ENCODE results near the gene LEMD1.
"Not testable (repeated sequence)": the region's sequence is repeated elsewhere in the genome, so short reads cannot be mapped to it uniquely, and the experiment has no call there.

LEMD1 gene

DNA sequence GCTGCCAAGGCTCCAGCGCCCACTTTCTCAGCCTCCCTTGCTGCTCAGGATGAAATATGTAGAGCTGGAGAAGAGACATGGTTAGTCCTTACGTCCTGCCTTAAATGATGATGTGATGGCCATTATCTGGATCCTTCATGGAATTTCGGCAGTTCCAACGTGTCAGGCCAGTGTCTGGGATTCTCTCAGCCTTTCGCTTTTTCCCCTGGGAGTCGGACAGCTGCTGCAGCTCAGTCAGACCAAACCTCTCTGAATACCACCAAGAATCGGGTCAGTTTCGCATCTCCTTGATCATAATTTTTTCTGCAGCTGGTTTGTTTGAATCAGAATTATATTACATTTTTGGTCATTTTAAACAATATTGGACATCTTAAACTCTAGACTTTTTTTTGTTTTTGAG, 42.8 kb downstream of the LEMD1 start:
- no peak for DNase-seq (ENCODE audit: low spot score)

- DNase-seq (ENCODE audit: low spot score): no peak
These were observed 44.5 kb downstream of the LEMD1 start for GRCh38 chr1:205377355-205377754.

GRCh38 chr1:205376739-205377138, 45.1 kb downstream of the LEMD1 start:
- no peak for DNase-seq (ENCODE audit: low spot score)

DNA sequence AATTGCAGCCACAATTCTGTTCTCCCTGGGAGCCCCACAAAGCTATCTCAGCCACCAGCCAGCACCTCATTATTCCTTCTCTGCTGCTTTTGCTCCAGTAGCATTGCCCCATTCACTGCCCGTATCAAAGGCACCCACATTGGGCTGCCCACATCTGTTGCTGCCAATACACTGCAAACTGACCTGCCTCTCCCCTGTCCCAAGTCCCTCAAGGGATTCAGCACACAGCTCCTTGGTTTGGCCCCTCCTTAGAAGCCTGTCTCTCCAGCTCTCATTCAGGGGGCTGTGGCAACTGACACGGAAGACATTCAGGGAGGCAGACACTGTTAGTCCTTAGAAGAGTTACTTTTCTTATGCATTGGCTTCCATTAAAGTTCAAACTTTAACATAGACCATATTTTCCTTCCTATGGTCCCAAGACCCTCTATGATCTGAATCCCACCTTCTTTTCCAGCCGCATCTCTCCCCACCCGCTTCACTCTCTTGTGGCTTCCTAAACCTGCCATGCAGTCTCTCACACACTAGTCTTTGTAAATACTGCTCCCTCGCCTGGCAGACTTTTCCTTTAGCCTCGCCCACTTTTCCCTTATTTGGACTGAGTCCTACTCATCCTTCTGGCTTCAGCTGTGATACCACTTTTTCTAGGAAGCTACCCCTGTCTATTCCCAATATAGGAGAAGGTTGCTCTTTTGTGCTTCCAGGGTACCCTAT, 45.9 kb downstream of the LEMD1 start:
- no peak for DNase-seq (ENCODE audit: low spot score)

- no peak for DNase-seq (ENCODE audit: low spot score)
These were observed 47.4 kb downstream of the LEMD1 start for GRCh38 chr1:205374210-205375078.

DNA sequence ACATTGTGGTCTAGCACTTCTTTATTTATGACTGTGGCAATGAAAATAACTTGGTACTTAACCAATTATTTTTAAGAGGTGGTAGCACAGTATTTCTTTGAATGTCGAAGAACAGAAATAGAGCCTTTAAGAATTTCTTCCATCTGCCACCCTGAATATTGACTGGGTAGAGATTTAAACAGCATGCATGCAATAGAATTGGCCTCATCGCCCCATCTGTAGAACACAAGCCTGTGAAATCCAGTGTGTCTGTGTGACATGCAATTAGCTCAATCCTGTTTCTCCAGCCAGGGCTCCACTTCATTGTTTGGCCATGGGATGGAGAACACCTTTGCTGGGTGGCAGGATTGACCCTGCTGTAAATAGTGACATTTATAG, 48.1 kb downstream of the LEMD1 start:
- no peak for DNase-seq (ENCODE audit: low spot score)

DNA sequence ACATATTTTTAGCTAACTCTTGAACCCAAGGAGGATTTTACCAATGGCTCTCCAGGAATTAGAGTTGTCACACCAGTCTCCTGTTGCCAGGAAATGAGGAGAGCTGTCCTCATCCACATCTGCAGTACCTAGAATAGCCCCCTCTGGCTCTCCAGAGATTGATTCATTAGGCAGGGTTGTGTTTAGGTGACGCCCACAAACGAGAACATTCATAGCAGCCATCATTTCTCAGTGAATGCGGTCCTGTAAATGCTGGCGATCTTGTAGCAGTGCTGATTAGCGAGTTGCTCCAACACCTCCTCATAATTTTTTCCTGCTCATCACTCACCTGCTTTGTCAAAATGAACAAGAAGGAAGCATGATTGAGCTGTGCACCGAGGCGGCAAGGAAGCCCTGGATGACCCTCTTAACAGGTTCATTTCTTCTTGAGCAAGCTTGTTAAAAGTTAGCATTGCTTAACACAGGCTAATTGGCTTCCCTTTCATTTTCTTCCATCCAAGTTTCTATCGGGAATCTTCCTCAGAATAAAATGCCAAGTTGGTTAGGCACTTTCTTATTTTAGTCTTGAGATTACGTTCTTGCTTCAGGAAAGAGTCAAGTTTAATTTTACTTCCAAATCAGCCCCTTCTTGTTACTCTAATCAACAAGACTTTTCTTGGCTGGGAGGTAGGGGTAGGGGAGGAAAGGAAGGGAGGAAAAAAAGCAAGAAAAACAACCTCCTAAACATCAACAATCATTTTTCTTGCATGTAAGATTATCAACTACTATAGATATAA, 48.6 kb downstream of the LEMD1 start:
- DNase-seq (ENCODE audit: low spot score): no peak

- DNase-seq (ENCODE audit: low spot score): no peak
These were observed 49.8 kb downstream of the LEMD1 start for GRCh38 chr1:205371871-205372660.

DNA sequence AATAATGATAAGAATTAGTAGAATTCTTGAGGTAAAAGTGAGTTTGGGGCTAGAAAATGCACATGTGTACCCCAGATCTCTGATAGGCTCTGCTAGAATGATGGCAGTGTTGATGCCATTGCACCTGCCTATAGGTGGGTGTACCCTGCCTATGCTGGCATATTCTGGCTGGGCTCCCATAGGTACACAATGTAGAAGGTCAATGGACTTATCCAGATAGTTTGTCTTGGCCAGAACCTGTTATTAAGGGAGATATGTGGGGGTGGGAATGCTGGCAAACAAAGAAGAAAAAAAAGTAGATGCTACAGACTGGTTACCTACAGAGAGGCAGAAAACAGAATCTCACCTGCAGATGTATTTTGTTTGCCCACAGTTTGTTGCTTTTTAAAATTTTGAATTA, 51.1 kb downstream of the LEMD1 start:
- DNase-seq (ENCODE audit: low spot score): no peak

GRCh38 chr1:205369701-205370123, 52.1 kb downstream of the LEMD1 start:
- no peak for DNase-seq (ENCODE audit: low spot score)

DNA sequence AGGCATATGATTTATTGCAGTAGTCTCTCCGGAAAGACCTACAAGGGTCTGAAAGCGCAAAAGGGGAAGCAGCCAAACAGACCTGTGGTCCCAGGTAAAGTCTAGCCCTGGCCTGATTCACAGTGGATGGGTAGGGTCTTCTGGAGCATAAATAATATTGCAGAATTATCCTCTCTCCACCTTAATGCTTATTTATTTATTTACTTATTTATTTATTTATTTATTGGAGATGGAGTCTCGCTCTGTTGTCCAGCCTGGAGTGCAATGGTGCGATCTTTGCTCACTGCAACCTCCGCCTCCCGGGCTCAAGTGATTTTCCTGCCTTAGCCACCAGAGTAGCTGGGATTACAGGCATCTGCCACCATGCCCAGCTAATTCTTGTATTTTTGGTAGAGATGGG, 53.4 kb downstream of the LEMD1 start:
- no peak for DNase-seq (ENCODE audit: low spot score)

DNA sequence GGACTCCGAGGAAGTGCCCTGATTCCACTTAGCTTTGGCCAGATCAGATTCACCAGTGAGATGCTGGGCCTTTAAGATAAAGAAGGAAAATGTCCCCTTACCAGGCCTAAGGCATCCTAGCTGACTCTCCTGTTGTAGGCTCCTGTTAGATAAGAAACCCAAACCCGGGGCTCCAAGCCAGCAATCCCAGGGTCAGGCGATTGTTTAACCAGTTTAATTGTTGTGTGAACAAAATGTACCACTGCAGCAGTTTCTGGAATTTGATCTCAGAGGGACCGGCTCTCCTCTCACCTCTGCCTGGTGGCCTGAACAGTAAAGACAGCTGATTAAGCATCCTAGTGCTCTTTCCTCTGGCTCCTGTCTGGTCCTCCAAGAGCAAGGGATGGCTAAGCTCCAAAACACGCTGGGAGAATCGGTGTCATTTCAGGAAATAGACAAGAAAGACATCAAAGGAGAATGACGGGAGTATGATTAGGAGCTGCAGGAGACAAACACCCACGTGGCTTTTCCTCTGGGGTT, 55.9 kb downstream of the LEMD1 start:
- DNase-seq (ENCODE audit: low spot score): no peak

DNA sequence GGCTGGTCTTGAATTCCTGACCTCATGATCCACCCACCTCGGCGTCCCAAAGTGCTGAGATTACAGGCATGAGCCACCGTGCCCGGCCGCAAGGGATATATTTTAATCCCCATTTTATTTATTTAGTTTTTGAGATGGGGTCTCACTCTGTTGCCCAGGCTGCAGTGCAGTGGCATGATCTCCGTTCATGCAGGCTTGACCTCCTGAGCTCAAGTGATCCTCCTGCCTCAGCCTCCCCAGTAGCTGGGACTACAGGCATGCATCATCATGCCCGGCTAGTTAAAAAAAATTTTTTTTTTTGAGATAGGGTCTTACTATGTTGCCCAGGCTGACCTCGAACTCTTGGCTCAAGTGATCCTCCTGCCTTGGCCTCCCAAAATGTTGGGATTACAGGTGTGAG, 56.8 kb downstream of the LEMD1 start:
- DNase-seq (ENCODE audit: low spot score): not testable (repeated sequence)

- no peak for DNase-seq (ENCODE audit: low spot score)
These were observed 61.0 kb downstream of the LEMD1 start for GRCh38 chr1:205360891-205361290.

GRCh38 chr1:205359771-205360565, 61.9 kb downstream of the LEMD1 start:
- no peak for DNase-seq (ENCODE audit: low spot score)

GRCh38 chr1:205358579-205358978, 63.3 kb downstream of the LEMD1 start:
- no peak for DNase-seq (ENCODE audit: low spot score)

DNA sequence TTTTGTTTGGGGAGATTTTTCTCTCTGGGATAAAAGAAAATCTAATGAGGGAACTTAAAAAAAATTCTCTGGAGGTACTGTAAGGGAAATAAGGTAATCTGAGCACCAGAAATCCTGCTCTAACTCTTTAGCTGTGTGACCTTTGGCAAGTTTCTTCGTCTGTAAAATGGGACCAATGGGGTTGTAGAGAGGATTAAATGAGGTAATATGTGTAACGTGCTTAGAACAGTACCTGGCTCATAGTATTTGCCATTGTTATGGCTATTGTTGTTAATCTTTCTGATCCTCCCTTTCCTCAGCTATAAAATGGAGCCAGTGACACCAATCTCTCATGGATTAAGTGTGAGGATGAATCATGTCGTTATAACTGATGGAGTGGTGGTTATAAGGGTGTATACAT, 64.3 kb downstream of the LEMD1 start:
- DNase-seq (ENCODE audit: low spot score): no peak

DNA sequence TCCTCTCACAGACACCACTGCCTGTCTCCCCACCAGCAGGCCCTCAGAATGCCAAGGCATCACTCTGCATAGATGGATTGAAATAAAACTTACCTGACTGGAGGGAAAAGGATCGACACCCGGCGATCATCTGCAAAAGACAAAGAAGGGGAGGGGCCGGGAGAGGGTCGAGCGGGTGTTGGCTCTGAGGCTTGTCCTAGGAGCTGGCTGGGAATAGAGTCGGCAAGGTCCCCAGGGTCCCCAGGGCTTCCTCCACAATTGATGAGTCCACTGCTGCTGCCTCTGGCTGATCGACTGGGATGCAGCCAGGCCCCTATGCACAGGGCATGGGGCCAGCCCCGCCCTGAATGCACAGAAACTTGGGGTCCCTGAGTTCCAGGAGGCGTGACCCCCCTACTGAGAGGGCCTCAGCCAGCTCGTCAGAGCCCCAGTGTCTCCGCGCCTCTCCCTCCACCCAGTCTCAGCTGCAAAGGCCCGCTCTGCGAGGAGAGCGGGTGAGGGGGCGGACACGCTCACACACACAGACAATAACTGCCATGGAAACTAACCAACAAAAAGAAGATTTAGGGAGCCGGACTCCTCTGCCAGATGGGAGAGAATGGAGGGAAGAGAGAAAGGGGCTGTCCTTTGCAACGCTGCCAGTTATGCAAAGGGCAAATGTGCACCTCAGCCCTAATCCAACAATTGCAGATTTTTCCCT, 65.3 kb downstream of the LEMD1 start, which contains the start of gene KLHDC8A:
TSS of gene KLHDC8A (minus strand) at position 483 of the 700 bp plus-strand sequence. CDS start 13,318 bp downstream, outside the sequence.
- DNase-seq (ENCODE audit: low spot score): no peak

GRCh38 chr1:205355075-205355453, 66.8 kb downstream of the LEMD1 start:
- no peak for DNase-seq (ENCODE audit: low spot score)

Data from activated CD4-positive, alpha-beta T cell treated with anti-CD3 and anti-CD28 coated beads, Interleukin-2, Interleukin-4, amounts not matched to agents 100 ng/mL and 50 ng/mL, durations not matched to agents 16 hours and 8 hours (primary cell).